Activated CD4-positive, alpha-beta T cell treated with anti-CD3 and anti-CD28 coated beads for 1 hour (primary cell): ENCODE measurements around the gene CLEC20A.

Source experiments
- DNase-seq: peaks from one replicate; pipeline ENCODE4 v3.0.0-alpha.2; 2020

Gene CLEC20A

GRCh38 chr1:178496410-178497135 lies at the start of gene CLEC20A:
Gene CLEC20A, minus strand, starts transcription at chr1:178496964. Its CDS starts 25 bp downstream, at chr1:178496939.
- DNase-seq, result no peak

- no peak for DNase-seq
Observed at GRCh38 chr1:178544531-178544930, 47.8 kb upstream of the CLEC20A start.

GRCh38 chr1:178543290-178543607 lies 46.5 kb upstream of the CLEC20A start:
- DNase-seq, result no peak

- peak; percentile 75 for DNase-seq
Observed at GRCh38 chr1:178542554-178543289, 46.0 kb upstream of the CLEC20A start.

GRCh38 chr1:178541829-178542553 lies 45.2 kb upstream of the CLEC20A start:
- no peak for DNase-seq

- DNase-seq, result no peak
Observed at GRCh38 chr1:178541379-178541778, 44.6 kb upstream of the CLEC20A start.

- no peak for DNase-seq
Observed at GRCh38 chr1:178540646-178541045, 43.9 kb upstream of the CLEC20A start.

GRCh38 chr1:178540204-178540603 lies 43.4 kb upstream of the CLEC20A start:
- no peak for DNase-seq

GRCh38 chr1:178539291-178539690 lies 42.5 kb upstream of the CLEC20A start:
- no peak for DNase-seq

GRCh38 chr1:178538192-178538916 lies 41.6 kb upstream of the CLEC20A start:
- DNase-seq, result no peak

GRCh38 chr1:178537382-178538090 lies 40.8 kb upstream of the CLEC20A start:
- no peak for DNase-seq

- DNase-seq, result no peak
Observed at GRCh38 chr1:178536844-178537371, 40.1 kb upstream of the CLEC20A start.

GRCh38 chr1:178536329-178536728 lies 39.6 kb upstream of the CLEC20A start:
- no peak for DNase-seq

GRCh38 chr1:178534137-178534868 lies 37.5 kb upstream of the CLEC20A start:
- DNase-seq, result no peak

GRCh38 chr1:178533121-178533946 lies 36.6 kb upstream of the CLEC20A start:
- no peak for DNase-seq

GRCh38 chr1:178532392-178532791 lies 35.6 kb upstream of the CLEC20A start:
- peak; percentile 61 for DNase-seq

GRCh38 chr1:178531887-178532286 lies 35.1 kb upstream of the CLEC20A start:
- no peak for DNase-seq

- no peak for DNase-seq
Observed at GRCh38 chr1:178530502-178530901, 33.7 kb upstream of the CLEC20A start.

GRCh38 chr1:178530037-178530402 lies 33.3 kb upstream of the CLEC20A start:
- DNase-seq, result no peak

- no peak for DNase-seq
Observed at GRCh38 chr1:178529364-178530036, 32.7 kb upstream of the CLEC20A start.
